Activated CD4-positive, CD25-positive, alpha-beta regulatory T cell treated with anti-CD3 and anti-CD28 coated beads, Interleukin-2, amount 50 U/mL, for 72 hours (primary cell): ENCODE results near the gene POU2AF2.
"Not testable (repeated sequence)": the region's sequence is repeated elsewhere in the genome, so short reads cannot be mapped to it uniquely, and the experiment has no call there.

Source experiments
- DNase-seq: peaks from one replicate; pipeline ENCODE4 v3.0.0; 2021

POU2AF2 gene

GRCh38 chr11:111305162-111305802 is 59.8 kb downstream of the POU2AF2 start:
- no peak for DNase-seq

GRCh38 chr11:111305876-111306275 is 60.4 kb downstream of the POU2AF2 start:
- no peak for DNase-seq

GRCh38 chr11:111306321-111306720 is 60.8 kb downstream of the POU2AF2 start:
- DNase-seq = no peak

GRCh38 chr11:111307472-111308108 is 62.1 kb downstream of the POU2AF2 start:
- DNase-seq = no peak

- no peak for DNase-seq
Observed at GRCh38 chr11:111308140-111308539, 62.6 kb downstream of the POU2AF2 start.

GRCh38 chr11:111309215-111309915 is 63.8 kb downstream of the POU2AF2 start:
- no peak for DNase-seq

- DNase-seq = no peak
Observed at GRCh38 chr11:111310088-111310487, 64.6 kb downstream of the POU2AF2 start.

GRCh38 chr11:111310723-111311122 is 65.2 kb downstream of the POU2AF2 start:
- no peak for DNase-seq

GRCh38 chr11:111312076-111312475 is 66.6 kb downstream of the POU2AF2 start:
- DNase-seq = no peak

GRCh38 chr11:111319296-111319695 is 73.8 kb downstream of the POU2AF2 start:
- DNase-seq = no peak

- DNase-seq = not testable (repeated sequence)
Observed at GRCh38 chr11:111320199-111320598, 74.7 kb downstream of the POU2AF2 start.

GRCh38 chr11:111320728-111321568 is 75.4 kb downstream of the POU2AF2 start:
- no peak for DNase-seq

GRCh38 chr11:111322534-111322933 is 77.0 kb downstream of the POU2AF2 start:
- DNase-seq = no peak

GRCh38 chr11:111324277-111324720 is 78.8 kb downstream of the POU2AF2 start:
- DNase-seq = no peak

- no peak for DNase-seq
Observed at GRCh38 chr11:111325259-111325658, 79.7 kb downstream of the POU2AF2 start.

GRCh38 chr11:111326824-111327223 is 81.3 kb downstream of the POU2AF2 start:
- no peak for DNase-seq

GRCh38 chr11:111327908-111328624 is 82.5 kb downstream of the POU2AF2 start:
- DNase-seq = no peak

- no peak for DNase-seq
Observed at GRCh38 chr11:111329306-111330204, 84.0 kb downstream of the POU2AF2 start.

- DNase-seq = no peak
Observed at GRCh38 chr11:111330234-111330893, 84.8 kb downstream of the POU2AF2 start.

- no peak for DNase-seq
Observed at GRCh38 chr11:111331711-111332479, 86.4 kb downstream of the POU2AF2 start.
